Measurements from ENCODE around the gene MELTF. TPM values are rescaled to one million over a fixed set of nuclear protein-coding genes. Genes with fewer than 3 reads are reported as not detected.

MELTF gene
- total and polyA plus RNA-seq, 12 donors, result 0.47 to 11.3 (median 1.4) TPM; not detected in 1

DNA sequence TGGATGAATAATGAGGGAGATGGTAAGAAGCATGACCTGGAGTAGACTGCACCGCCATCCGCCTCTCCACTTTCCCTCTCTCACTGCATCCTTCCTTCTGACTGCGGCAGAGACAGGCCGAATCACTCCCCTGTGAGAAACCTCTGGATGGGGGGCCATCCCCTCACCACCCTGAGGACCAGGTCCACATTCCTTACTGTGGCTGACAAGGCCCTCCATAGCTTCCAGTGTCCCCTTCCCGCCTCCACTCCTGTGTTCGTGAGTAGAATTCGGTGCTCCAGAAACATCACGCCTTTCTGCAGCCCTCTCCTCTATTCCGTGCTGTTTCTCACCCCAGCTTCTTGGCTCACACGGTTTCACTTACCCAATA is 63.8 kb downstream of the MELTF start:
- no peak for TF ChIP-seq POLR2A (IDR thresholded peaks at IDR 0.05)
- TF ChIP-seq, protein P1, sequence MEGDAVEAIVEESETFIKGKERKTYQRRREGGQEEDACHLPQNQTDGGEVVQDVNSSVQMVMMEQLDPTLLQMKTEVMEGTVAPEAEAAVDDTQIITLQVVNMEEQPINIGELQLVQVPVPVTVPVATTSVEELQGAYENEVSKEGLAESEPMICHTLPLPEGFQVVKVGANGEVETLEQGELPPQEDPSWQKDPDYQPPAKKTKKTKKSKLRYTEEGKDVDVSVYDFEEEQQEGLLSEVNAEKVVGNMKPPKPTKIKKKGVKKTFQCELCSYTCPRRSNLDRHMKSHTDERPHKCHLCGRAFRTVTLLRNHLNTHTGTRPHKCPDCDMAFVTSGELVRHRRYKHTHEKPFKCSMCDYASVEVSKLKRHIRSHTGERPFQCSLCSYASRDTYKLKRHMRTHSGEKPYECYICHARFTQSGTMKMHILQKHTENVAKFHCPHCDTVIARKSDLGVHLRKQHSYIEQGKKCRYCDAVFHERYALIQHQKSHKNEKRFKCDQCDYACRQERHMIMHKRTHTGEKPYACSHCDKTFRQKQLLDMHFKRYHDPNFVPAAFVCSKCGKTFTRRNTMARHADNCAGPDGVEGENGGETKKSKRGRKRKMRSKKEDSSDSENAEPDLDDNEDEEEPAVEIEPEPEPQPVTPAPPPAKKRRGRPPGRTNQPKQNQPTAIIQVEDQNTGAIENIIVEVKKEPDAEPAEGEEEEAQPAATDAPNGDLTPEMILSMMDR (IDR thresholded peaks at IDR 0.05), result no peak
- Histone ChIP-seq H3K27me3 (no peaks in the 10 kb centered on the region), H3K36me3 (replicated peaks in 1 of 2) (no peaks in the 10 kb centered on the region), H3K9me3 (replicated peaks in 1 of 3) (no peaks in the 10 kb centered on the region), H3K4me3 (no peak overlapping the region), H3K27ac (no peak overlapping the region), H3K4me1 (replicated peaks in 1 of 2) (peaks cover 3 to 9% of the 10 kb centered on the region in 2 donors)
- WGBS, 4 donors, result 90 to 95% (median 92%) methylated on average over 9 to 10 of the region's 10 CpGs
- intact Hi-C loops (cut with DNase I), result loop anchor here (5.0 to 10.0 kb wide), 2 partner anchors 121 to 128 kb away; no protein-coding TSS in a partner anchor
- peak in 1 of 7 donors; percentile 20 for DNase-seq

DNA sequence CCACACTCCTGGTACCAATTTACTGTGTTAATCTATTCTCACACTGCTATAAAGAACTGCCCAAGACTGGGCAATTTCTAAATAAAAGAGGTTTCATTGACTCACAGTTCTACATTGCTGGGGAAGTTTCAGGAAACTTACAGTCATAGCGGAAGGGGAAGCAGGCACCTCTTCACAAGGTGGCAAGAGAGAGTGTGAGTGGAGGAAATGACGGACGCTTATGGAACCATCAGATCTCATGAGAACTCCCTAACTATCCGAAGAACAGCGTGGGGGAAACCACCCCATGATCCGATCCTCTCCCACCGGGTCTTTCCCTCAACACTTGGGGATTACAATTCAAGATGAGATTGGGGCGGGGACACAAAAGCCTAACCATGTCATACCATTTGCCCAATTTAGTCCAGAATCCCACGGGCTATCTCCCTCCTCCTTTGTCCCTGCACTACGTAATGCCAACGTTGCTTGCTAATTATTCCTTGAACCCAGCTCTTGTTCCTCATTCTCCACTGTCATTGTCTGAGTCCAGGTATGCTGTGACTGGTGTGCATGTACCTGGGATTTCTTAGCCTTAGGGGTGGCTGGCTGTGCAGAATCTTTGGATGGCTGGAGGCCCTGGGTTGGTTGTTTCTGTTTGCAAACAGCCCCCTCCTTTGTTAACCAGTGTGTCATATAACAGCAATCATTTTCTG is 64.4 kb downstream of the MELTF start:
- DNase-seq, result peak in 1 of 7 donors; percentile 37
- 85 to 95% (median 90%) methylated on average over 11 of the region's 11 CpGs for WGBS, 4 donors
- H3K36me3 ChIP-seq (replicated peaks in 1 of 2), result no peaks in the 10 kb centered on the region
- peaks cover 3 to 9% of the 10 kb centered on the region in 2 donors for H3K4me1 ChIP-seq (replicated peaks in 1 of 2)
- intact Hi-C loops (cut with DNase I), result loop anchor here (5.0 to 10.0 kb wide), 2 partner anchors 120 to 128 kb away; no protein-coding TSS in a partner anchor
- H3K4me3 ChIP-seq, result no peak overlapping the region
- no peaks in the 10 kb centered on the region for H3K27me3 ChIP-seq
- TF ChIP-seq, protein P1 (IDR thresholded peaks at IDR 0.05), result no peak
- TF ChIP-seq POLR2A (IDR thresholded peaks at IDR 0.05), result no peak
- H3K27ac ChIP-seq, result no peak overlapping the region
- no peaks in the 10 kb centered on the region for H3K9me3 ChIP-seq (replicated peaks in 1 of 3)

DNA sequence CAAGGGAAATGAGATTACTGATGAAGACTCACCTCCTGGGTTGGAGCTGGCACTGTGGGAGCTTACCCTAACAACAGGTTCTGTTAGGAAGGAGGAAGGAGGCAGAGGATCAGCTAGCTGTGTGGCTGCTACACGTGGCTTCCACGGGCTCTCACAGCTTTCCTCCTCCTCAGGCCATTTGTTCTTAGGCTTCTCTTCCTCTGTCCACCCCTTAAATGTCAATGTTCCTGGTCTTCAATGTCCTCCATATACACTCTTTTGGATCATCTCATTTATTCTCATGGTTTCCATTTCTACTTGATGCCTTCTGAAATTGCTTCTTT is 66.0 kb downstream of the MELTF start:
- no peak for TF ChIP-seq POLR2A (IDR thresholded peaks at IDR 0.05)
- TF ChIP-seq, protein P1 (IDR thresholded peaks at IDR 0.05), result no peak
- Histone ChIP-seq H3K4me1 (replicated peaks in 1 of 2) (peaks cover 3 to 9% of the 10 kb centered on the region in 2 donors), H3K27me3 (no peaks in the 10 kb centered on the region), H3K27ac (no peak overlapping the region), H3K9me3 (replicated peaks in 1 of 3) (no peaks in the 10 kb centered on the region), H3K4me3 (no peak overlapping the region), H3K36me3 (replicated peaks in 1 of 2) (no peaks in the 10 kb centered on the region)
- peak in 1 of 7 donors; percentile 0 for DNase-seq
- 78 to 89% (median 83%) methylated on average over 2 of the region's 2 CpGs for WGBS, 4 donors
- intact Hi-C loops (cut with DNase I), result loop anchor here in 1 of 2 donors (10.0 kb wide), 1 partner anchor 119 kb away; no protein-coding TSS in a partner anchor

DNA sequence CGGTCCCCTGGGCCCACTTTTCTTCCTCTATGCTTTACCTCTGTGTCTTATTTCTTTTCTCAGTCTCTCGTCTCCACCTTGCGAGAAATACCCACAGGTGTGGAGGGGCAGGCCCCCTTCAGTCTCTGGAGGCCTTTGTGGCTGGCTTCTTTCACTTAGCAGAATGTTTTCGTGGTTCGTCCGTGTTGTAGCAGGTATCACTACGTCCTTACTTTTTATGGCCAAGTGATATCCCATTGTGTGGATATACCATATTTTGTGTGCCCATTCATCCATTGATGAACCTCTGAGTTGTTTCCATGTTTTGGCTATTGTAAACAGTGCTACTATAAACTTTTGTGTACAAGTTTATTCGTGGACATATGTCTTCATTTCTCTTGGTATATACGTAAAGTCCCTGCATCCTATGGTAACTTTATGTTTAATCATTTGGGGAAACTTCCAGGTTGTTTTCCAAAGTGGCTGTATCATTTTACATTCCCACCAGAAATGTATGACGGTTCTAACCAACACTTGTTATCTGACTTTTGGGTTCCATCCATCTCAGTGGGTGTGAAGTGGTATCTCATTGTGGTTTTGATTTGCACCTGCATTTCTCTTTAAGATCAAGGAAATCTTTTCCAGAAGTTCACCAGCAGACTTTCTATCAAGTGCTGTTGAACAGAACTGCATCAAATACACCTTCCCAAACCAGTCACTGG is 66.5 kb downstream of the MELTF start:
- Histone ChIP-seq H3K27me3 (no peaks in the 10 kb centered on the region), H3K27ac (no peak overlapping the region), H3K4me3 (no peak overlapping the region), H3K36me3 (replicated peaks in 1 of 2) (no peaks in the 10 kb centered on the region), H3K4me1 (replicated peaks in 1 of 2) (peaks cover under 1 to 5% of the 10 kb centered on the region in 2 donors), H3K9me3 (replicated peaks in 1 of 3) (no peaks in the 10 kb centered on the region)
- peak in 1 of 7 donors; percentile 28 for DNase-seq
- TF ChIP-seq POLR2A (IDR thresholded peaks at IDR 0.05), result no peak
- TF ChIP-seq, protein P1 (IDR thresholded peaks at IDR 0.05), result no peak
- intact Hi-C loops (cut with DNase I), result loop anchor here in 1 of 2 donors (10.0 kb wide), 1 partner anchor 118 kb away; no protein-coding TSS in a partner anchor
- 85 to 93% (median 87%) methylated on average over 10 of the region's 10 CpGs for WGBS, 4 donors

Measured in adrenal gland (tissue), 12 donors.